Stimulated activated CD4-positive, alpha-beta T cell treated with anti-CD3 and anti-CD28 coated beads, TNF-alpha, amount 100 ng/mL, for 48 hours (primary cell): ENCODE data around the gene PPARD.
"Not testable (repeated sequence)": the region's sequence is repeated elsewhere in the genome, so short reads cannot be mapped to it uniquely, and the experiment has no call there.

Experiments used
- DNase-seq, 3 donors: peaks; one replicate each; pipeline ENCODE4 v3.0.0-alpha.2; 2020; ENCODE audit warnings: low read depth in 3 of 3

The PPARD gene

GRCh38 chr6:35438378-35439065, 96.2 kb downstream of the PPARD start:
- DNase-seq = not testable (repeated sequence)

DNA sequence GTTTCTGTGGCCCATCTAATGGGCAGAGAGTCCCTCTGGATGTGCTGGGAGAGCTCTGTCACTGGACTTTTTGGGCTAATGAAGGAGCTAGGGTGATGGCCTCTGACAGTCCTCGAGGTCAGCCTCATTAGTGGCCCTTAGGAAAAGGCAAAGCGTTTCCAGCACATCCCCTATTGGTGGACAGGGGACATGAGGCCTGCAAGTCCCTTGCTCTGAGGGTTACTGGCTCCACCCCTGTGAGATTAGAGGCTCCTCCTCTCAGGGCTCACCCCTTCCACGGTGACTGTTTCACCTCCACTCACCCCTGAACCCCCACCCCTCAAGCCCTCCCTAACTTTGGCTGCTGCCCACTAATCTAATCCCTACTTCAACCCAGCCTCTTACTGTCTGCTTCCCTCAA, 97.0 kb downstream of the PPARD start:
- no peak for DNase-seq

GRCh38 chr6:35441205-35441604, 98.8 kb downstream of the PPARD start:
- no peak for DNase-seq

DNA sequence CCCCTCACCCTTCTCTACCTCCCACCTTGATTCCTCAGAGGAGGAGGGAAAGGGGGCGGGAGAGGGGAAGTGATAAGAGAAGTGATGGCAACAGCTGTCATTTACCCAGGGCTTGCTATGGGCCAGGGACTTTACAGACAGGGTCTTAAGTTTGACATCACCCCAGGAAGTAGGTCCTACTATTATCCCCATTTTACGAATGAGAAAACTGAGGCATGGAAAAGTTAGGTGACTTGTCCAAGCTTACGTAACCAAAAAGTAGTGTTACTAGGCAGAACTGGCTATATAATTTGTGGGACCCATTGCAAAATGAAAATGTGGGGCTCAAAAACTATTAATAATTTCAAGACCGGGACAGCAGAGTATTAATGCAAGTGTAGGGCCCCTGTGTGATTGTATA, 99.3 kb downstream of the PPARD start:
- DNase-seq = no peak

DNA sequence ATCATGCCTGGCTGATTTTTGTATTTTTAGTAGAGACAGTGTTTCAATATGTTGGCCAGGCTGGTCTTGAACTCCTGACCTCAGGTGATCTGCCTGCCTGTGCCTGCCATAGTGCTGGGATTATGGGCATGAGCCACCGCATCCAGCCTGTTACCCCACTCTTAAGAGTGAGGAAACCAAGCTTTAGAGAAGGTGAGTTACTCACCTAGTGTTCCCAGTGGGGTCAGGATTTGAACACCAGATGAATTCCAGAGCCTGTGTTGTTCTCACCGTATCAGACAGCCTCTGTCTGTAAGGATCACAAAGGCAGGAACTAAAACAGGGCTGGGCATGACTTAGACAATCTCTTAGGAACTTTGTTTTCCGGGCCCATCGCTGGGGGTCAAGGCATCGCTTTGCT, 100.3 kb downstream of the PPARD start:
- DNase-seq = no peak

GRCh38 chr6:35443341-35444030, 101.1 kb downstream of the PPARD start:
- no peak for DNase-seq

- DNase-seq = no peak
These were observed 103.3 kb downstream of the PPARD start for GRCh38 chr6:35445691-35446090.

- no peak for DNase-seq
These were observed 105.8 kb downstream of the PPARD start for GRCh38 chr6:35448191-35448590.

GRCh38 chr6:35449287-35449881, 107.0 kb downstream of the PPARD start:
- no peak for DNase-seq

DNA sequence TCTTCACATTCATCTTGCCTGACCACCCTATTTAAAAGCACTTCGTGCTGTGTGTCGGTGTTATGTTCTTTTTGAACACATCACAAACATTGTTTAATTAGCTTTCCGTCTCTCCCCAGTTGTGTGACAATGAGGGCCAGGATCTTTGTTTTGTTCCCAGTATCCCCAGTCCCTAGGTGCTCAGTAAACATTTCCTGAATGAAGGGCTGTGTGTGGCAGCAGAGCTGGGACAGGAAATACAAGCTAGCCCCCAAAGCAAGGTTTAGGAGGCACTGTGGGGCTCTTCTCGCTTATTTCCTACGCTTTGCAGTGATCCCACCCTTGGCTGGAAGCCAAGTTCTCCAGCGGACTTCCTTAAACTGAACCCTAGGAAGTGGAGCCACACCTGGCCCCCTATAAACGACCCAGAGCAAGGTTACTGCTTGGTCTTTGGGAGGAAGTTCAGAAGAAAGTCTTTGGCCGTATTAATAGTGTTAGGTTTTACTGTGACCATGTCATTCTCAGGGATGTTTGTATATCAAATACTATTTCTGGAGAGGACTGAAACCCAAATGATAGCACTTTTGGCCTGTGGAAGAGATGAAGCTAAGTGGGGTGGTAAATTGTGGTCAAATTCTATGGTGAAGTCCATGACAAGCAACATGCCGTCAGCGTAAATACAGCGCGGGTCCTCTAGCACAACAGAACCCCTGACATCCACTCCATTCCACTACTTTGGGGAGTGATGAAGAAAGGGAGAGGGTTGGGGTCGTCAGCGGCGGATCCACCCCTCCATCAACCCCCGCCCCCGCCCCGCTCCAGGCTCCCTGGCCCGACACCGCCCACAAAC, 109.2 kb downstream of the PPARD start:
- no peak for DNase-seq

GRCh38 chr6:35452183-35453090, 110.1 kb downstream of the PPARD start, which contains the start of gene FANCE:
Gene FANCE (plus strand): TSS chr6:35452338. CDS start chr6:35452546, 208 bp downstream.
- DNase-seq = peak; percentile 81 to 94 (median 90)

DNA sequence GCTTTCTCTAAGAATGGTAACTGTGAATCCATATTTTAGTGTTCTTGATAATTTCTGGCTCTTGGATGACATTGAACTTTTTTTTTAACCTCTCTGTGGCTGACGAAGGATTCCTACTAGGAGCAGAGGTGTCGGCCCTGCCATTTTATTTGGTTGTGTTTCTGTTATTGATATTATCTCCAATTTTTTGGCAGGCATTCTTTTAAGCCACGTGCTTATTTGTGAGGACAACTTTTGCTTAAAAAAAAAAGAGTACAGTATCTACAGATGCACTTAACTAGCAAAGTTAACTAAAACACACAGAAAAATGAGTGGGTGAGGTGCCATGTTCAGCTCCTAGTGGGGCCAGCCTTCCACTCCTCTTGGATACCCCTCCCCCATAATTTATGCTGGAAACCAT, 110.9 kb downstream of the PPARD start:
- no peak for DNase-seq

DNA sequence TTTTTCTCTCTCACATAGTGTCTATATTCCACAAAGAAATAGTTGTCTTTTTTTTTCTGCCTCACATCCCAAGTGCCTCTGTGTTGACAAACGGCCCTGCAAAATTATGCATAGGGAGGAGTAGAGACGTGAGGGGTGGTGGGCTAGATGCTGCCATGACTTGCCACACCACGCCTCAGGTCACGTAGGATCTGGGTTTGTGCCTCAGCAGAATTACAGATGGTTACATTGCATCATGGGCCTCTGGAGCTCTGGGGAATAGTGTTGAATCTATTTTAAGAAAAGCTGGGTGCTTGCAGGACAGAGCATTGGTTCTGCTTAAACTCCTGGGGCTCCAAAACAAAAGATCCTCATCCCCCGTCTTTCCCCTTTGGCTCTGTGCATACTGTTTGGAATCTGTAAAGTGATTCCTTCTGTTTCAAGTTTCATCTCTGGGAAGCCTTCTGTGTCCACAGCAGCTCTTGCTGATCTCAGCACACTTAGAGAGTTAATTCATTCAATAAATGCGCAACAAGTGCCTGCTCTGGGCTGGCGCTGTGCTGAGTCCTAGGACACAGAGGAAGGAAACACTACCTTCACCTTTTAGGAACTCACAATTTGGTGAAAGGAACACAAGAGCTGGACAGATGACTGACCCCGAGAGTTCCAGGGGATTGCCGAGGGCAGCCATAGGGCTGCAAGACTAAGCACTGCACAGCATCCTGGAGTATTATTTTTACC, 112.2 kb downstream of the PPARD start:
- DNase-seq = no peak

GRCh38 chr6:35457907-35458306, 115.5 kb downstream of the PPARD start:
- no peak for DNase-seq

- DNase-seq = no peak
These were observed 118.9 kb downstream of the PPARD start for GRCh38 chr6:35461270-35461669.

DNA sequence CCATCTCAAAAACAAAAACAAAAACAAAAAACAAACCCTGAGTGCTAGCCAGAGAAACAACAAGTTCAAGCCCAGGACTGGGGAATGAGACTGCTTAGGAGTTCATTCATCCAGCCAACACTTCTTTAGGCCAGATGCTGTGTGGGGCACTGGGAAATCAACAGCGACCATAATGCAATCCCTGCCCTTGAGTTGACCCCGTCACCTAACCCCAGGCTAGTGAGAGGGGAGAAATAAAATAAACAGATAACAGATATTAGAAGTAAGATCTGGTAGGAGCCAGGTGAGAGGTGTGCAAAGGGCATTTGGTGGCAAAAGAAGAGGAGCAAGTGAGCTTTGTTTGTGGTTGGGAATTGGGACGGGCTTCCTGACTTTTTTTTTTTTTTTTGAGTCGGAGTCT, 120.9 kb downstream of the PPARD start:
- no peak for DNase-seq

- DNase-seq = no peak
These were observed 123.3 kb downstream of the PPARD start for GRCh38 chr6:35465646-35466045.

DNA sequence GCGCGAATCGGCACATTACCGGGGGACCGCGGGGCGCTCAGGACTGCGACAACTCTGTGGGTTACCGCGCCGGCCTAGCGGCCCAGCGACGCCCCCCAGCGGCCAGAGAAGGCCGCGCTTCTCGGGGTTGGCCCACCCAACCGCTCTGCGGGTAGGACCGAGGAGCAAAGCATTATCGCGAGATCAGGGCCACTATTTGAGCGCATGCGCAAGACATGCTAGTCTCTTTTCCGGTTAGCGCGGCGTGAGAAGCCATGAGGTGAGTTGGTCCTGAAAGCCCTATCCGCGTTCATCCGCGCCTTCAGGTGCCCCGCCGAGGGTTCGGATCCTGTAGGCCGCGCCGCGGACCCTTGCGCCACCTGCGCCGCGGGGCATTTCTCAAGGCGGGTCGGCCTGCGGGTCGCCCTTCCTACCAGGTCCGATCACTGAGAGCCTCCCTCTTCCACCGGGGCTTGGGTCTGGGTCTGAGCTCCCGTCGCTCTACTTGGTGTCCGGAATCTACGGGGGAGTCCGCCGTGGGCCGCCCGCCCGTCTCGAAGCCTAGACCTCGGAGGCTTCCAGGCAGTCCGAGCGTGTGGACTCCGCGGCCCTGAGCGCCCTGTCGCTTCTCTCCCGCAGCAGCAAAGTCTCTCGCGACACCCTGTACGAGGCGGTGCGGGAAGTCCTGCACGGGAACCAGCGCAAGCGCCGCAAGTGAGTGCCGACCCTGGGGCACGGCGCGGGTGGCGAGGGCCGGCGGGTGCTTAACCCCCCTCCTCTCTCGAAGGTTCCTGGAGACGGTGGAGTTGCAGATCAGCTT, 126.0 kb downstream of the PPARD start, which contains the start of gene RPL10A:
TSS of gene RPL10A (plus strand) at position 221 of the 799 bp plus-strand sequence. CDS start at position 255, 34 bp downstream.
- DNase-seq = peak; percentile 93 to 94 (median 93)

- DNase-seq = no peak
These were observed 126.8 kb downstream of the PPARD start for GRCh38 chr6:35468980-35469750.
